Measurements from ENCODE around the gene OR6X1.

DNA sequence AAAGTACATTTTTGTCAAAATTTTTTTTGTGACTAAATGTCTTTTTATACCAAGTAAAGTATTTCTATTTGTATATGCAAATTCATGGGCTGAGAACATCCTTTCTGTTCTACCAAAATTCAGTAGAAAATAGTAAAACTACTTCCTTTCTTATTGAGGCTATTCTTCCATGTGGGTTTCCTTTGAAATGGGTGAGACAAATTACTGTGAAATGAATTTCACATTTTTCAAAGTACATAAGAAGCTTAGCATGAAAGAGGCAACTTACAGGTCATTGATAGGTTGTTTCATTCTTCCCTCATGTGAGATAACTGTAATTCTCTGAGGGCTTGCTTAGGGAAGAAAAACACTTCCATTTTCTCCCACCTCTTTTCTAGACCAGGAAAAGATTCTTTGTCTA, 1.0 kb upstream of the OR6X1 start:
- TF ChIP-seq, protein P1, sequence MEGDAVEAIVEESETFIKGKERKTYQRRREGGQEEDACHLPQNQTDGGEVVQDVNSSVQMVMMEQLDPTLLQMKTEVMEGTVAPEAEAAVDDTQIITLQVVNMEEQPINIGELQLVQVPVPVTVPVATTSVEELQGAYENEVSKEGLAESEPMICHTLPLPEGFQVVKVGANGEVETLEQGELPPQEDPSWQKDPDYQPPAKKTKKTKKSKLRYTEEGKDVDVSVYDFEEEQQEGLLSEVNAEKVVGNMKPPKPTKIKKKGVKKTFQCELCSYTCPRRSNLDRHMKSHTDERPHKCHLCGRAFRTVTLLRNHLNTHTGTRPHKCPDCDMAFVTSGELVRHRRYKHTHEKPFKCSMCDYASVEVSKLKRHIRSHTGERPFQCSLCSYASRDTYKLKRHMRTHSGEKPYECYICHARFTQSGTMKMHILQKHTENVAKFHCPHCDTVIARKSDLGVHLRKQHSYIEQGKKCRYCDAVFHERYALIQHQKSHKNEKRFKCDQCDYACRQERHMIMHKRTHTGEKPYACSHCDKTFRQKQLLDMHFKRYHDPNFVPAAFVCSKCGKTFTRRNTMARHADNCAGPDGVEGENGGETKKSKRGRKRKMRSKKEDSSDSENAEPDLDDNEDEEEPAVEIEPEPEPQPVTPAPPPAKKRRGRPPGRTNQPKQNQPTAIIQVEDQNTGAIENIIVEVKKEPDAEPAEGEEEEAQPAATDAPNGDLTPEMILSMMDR (IDR thresholded peaks at IDR 0.05) = no peak
- TF ChIP-seq POLR2AphosphoS5 (IDR thresholded peaks at IDR 0.05) = no peak

All from sigmoid colon (tissue), 4 donors.